HL-60 (cell line): ENCODE data around the gene AP1M2.
"Not testable (repeated sequence)": the region's sequence is repeated elsewhere in the genome, so short reads cannot be mapped to it uniquely, and the experiment has no call there.

ENCODE experiments used
- CTCF ChIP-seq: IDR thresholded peaks from one replicate; pipeline ENCODE4 v1.5.1; 2011; ENCODE audit warnings: low read length, control low read depth, inconsistent platforms; ENCODE audit not compliant: insufficient read depth
- GABPA ChIP-seq: IDR thresholded peaks from 2 replicates; pipeline ENCODE4 v1.6.1; 2012; ENCODE audit warnings: low read depth
- REST ChIP-seq: IDR thresholded peaks from 2 replicates; pipeline ENCODE4 v1.6.1; 2012; ENCODE audit warnings: low read depth; ENCODE audit not compliant: insufficient replicate concordance

- TF ChIP-seq CTCF, REST, GABPA: not testable (repeated sequence)
These were observed 48.1 kb downstream of the AP1M2 start for GRCh38 chr19:10539016-10539415.
